Measurements from ENCODE around the gene TMEM178A. TPM values are rescaled to one million over a fixed set of nuclear protein-coding genes. Genes with fewer than 3 reads are reported as not detected.

Gene TMEM178A
- total RNA-seq, 4 donors from 2014 or later = 0.70 to 9.9 (median 3.9) TPM

- DNase-seq = no peak
- no peaks in the 10 kb centered on the region for H3K9me3 ChIP-seq
- H3K4me3 ChIP-seq = no peak overlapping the region
- no peak overlapping the region for H3K27ac ChIP-seq
- no peaks in the 10 kb centered on the region for H3K4me1 ChIP-seq
- no peak for TF ChIP-seq POLR2A (IDR thresholded peaks at IDR 0.05)
- no peak for TF ChIP-seq CTCF (IDR thresholded peaks at IDR 0.05)
- no peaks in the 10 kb centered on the region for H3K27me3 ChIP-seq
- no peaks in the 10 kb centered on the region for H3K36me3 ChIP-seq
Measured at GRCh38 chr2:39658371-39658770, 7.3 kb upstream of the TMEM178A start.

GRCh38 chr2:39659765-39660611 lies 5.7 kb upstream of the TMEM178A start:
- Histone ChIP-seq H3K4me1 (no peaks in the 10 kb centered on the region), H3K36me3 (no peaks in the 10 kb centered on the region), H3K27ac (no peak overlapping the region), H3K9me3 (no peaks in the 10 kb centered on the region), H3K4me3 (no peak overlapping the region), H3K27me3 (peaks cover 0 to 6% of the 10 kb centered on the region in 2 donors)
- no peak for TF ChIP-seq POLR2A (IDR thresholded peaks at IDR 0.05)
- no peak for TF ChIP-seq CTCF (IDR thresholded peaks at IDR 0.05)
- DNase-seq = no peak

- H3K27me3 ChIP-seq = peaks cover 0 to 7% of the 10 kb centered on the region in 2 donors
- H3K4me1 ChIP-seq = peaks cover 0 to under 1% (median 0%) of the 10 kb centered on the region in 4 donors
- no peaks in the 10 kb centered on the region for H3K36me3 ChIP-seq
- no peaks in the 10 kb centered on the region for H3K9me3 ChIP-seq
- H3K27ac ChIP-seq = no peak overlapping the region
- DNase-seq = no peak
- H3K4me3 ChIP-seq = no peak overlapping the region
- TF ChIP-seq CTCF (IDR thresholded peaks at IDR 0.05) = no peak
- no peak for TF ChIP-seq POLR2A (IDR thresholded peaks at IDR 0.05)
Measured at GRCh38 chr2:39660612-39661236, 5.0 kb upstream of the TMEM178A start.

GRCh38 chr2:39661826-39662225 lies 3.9 kb upstream of the TMEM178A start:
- Histone ChIP-seq H3K9me3 (no peaks in the 10 kb centered on the region), H3K4me3 (no peak overlapping the region), H3K27ac (no peak overlapping the region), H3K4me1 (peaks cover 0 to 7% (median 2%) of the 10 kb centered on the region in 4 donors), H3K27me3 (peaks cover 0 to 15% of the 10 kb centered on the region in 2 donors), H3K36me3 (no peaks in the 10 kb centered on the region)
- DNase-seq = no peak
- TF ChIP-seq CTCF (IDR thresholded peaks at IDR 0.05) (no peak), POLR2A (IDR thresholded peaks at IDR 0.05) (no peak)

GRCh38 chr2:39663187-39663930 lies 2.4 kb upstream of the TMEM178A start:
- no peak overlapping the region for H3K27ac ChIP-seq
- H3K9me3 ChIP-seq = no peaks in the 10 kb centered on the region
- no peaks in the 10 kb centered on the region for H3K36me3 ChIP-seq
- TF ChIP-seq POLR2A (IDR thresholded peaks at IDR 0.05) (no peak), CTCF (IDR thresholded peaks at IDR 0.05) (no peak)
- no peak overlapping the region for H3K4me3 ChIP-seq
- peaks cover 0 to 17% of the 10 kb centered on the region in 2 donors for H3K27me3 ChIP-seq
- no peak for DNase-seq
- peaks cover 0 to 7% (median 4%) of the 10 kb centered on the region in 4 donors for H3K4me1 ChIP-seq
